ENCODE results near the gene CIDEB.
A peak's percentile ranks its signal among the peaks of the same experiment; 100 is the strongest.

Gene CIDEB

DNA sequence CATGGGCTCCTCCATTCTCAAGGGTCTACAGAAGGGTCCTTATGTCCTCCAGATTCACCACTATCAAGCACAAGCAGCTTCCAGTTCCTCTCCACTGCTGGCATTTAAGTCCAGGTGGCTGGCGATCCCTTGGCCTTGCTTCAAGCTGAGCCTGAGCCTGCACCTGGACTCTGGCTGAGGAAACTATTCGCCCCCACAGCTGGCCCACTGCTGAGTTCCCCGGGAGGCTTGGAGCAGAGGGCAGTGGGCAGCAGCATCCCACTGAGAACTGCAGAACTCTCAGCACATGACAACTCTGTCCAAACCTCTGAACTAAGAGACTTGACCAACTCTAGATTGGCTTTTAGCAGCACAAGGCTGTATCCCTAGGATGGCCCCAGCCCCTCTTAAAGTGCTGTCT lies 25.0 kb downstream of the CIDEB start:
- DNase-seq (ENCODE audit: insufficient read length, low spot score) (no peak), FAIRE-seq (no peak)
- TF ChIP-seq POU2F2 (IDR thresholded peaks at IDR 0.05; ENCODE audit: low read depth, low read length): no peak
- TF ChIP-seq POLR2A (IDR thresholded peaks at IDR 0.05; ENCODE audit: low read depth, low read length): no peak
- TF ChIP-seq POLR2AphosphoS5 (IDR thresholded peaks at IDR 0.05; ENCODE audit: low read depth, low read length): no peak
- no peak for TF ChIP-seq PAX5 (IDR thresholded peaks at IDR 0.05; ENCODE audit: insufficient read depth, low read length, severe bottlenecking)
- TF ChIP-seq SPI1 (IDR thresholded peaks at IDR 0.05; ENCODE audit: low read depth, low read length): no peak
- no peak for TF ChIP-seq TAF1 (IDR thresholded peaks at IDR 0.05; ENCODE audit: low read depth, low read length)

DNA sequence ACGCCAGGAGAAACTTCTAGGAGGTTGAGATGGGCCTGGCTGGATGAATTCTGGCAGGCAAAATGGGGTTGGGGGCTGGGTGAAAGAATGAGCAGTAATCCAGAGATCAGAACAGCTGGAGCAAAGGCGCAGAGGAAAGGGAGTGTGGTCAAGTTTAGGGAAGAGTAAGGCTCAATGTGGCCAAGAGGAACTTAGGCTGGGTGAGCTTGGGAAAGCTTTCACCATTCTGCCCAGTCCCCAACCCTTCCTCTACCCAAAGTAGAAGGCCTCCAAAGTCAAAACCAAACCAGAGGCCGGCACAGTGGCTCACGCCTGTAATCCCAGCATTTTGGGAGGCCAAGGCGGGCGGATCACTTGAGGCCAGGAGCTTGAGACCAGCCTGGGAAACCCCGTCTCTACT lies 26.1 kb downstream of the CIDEB start:
- DNase-seq (ENCODE audit: insufficient read length, low spot score) (no peak), FAIRE-seq (no peak)
- TF ChIP-seq PAX5 (IDR thresholded peaks at IDR 0.05; ENCODE audit: insufficient read depth, low read length, severe bottlenecking) (no peak), TAF1 (IDR thresholded peaks at IDR 0.05; ENCODE audit: low read depth, low read length) (no peak), POLR2AphosphoS5 (IDR thresholded peaks at IDR 0.05; ENCODE audit: low read depth, low read length) (no peak), SPI1 (IDR thresholded peaks at IDR 0.05; ENCODE audit: low read depth, low read length) (no peak), POU2F2 (IDR thresholded peaks at IDR 0.05; ENCODE audit: low read depth, low read length) (no peak), POLR2A (IDR thresholded peaks at IDR 0.05; ENCODE audit: low read depth, low read length) (no peak)

DNA sequence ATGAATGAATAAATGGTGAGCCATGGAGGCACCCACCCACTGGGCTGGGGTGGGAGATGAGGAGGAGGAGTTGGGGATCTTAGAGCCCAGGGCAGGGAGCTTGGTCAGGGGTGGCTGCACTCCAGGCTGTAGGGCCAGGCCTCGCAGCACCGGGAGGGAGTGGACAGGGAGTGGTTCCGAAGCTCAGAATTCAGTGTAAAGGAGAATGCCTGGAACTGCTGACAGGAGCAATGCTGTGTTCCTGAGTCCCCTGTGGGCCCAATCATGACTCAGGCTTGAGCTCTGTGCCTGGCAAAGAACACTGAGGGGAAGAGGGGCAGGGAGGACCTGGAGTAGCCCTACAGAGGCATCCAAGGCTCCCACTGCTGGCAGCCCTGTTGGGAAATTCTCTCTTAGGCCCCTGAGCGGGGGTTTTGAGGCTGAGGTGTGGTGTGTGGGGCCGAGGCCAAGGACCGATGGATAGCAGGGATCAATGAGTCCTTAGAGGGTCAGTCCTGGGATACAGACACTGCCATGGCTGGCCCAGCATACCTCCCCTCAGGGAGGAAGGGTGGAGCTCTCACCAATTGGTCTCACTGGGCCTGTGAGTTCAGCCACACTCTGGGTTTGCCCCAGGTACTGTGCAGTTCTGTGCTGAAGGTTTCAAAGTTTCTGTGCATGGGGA lies 26.8 kb downstream of the CIDEB start:
- DNase-seq (ENCODE audit: insufficient read length, low spot score) (no peak), FAIRE-seq (no peak)
- TF ChIP-seq SPI1 (IDR thresholded peaks at IDR 0.05; ENCODE audit: low read depth, low read length): no peak
- no peak for TF ChIP-seq POLR2A (IDR thresholded peaks at IDR 0.05; ENCODE audit: low read depth, low read length)
- no peak for TF ChIP-seq TAF1 (IDR thresholded peaks at IDR 0.05; ENCODE audit: low read depth, low read length)
- TF ChIP-seq POU2F2 (IDR thresholded peaks at IDR 0.05; ENCODE audit: low read depth, low read length): no peak
- TF ChIP-seq PAX5 (IDR thresholded peaks at IDR 0.05; ENCODE audit: insufficient read depth, low read length, severe bottlenecking): no peak
- no peak for TF ChIP-seq POLR2AphosphoS5 (IDR thresholded peaks at IDR 0.05; ENCODE audit: low read depth, low read length)

DNA sequence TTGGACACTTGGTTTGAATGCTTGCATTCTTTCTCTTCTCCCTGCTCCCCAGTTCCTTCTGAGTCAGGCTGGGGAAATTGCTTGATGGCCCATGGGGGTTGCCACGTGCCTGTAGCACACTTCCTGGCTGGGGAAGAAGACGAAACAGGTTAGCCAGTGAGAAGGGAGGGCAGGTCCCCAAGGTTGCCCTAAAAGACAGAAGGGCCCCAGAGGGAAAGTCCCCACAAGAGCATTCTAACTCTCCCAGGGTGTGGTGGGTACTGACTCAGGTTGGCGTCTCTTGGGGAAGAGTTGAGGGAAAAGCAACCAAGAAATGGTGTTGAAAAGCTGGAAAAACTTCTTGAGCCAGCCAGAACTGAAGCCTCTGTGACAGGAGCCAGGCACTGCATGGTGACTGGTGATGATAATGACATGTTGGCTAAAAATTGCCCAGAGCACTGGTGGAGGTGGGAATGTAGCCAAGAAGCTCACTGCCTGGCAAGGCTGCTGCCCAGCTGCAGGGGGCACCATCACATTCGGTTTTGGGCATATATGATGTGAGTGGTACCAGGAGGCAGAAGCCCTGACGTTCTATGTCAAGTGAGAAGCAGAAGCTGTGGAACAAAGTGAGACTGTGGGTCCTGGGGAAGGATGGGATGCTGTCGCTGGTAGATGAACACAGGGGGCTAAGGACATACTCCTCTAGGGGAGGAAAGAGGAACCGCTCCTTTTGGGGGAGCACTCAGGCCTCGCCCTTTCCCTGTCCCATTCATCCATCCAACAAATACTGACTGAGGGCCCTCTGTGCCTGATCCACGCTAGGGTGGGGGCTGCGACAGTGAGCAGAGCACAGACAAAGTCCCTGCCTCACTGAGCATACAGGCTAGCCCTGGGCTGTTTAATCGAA lies 28.2 kb downstream of the CIDEB start:
- peak; percentile 70 for FAIRE-seq
- no peak for TF ChIP-seq POU2F2 (IDR thresholded peaks at IDR 0.05; ENCODE audit: low read depth, low read length)
- TF ChIP-seq SPI1 (IDR thresholded peaks at IDR 0.05; ENCODE audit: low read depth, low read length): peak; percentile 72
- DNase-seq (ENCODE audit: insufficient read length, low spot score): no peak

DNA sequence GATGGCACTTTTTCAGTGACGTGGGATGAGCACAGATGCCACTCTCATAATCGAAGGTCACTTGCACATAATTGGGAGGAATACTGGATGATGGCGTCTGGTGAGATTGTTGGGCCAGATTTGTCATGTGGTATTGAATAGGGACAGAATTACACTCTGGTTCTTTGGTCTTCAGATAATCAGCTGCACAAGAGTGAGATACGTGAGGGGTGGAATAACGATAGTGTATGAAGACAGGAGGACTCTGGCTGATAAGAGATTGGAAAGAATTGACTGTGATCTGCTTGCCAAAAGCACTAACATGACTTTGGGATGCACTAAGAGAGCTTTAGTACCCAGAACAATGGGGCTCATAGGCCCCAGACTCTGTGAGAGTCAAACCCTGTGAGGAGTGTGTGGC lies 29.4 kb downstream of the CIDEB start:
- no peak for TF ChIP-seq TAF1 (IDR thresholded peaks at IDR 0.05; ENCODE audit: low read depth, low read length)
- TF ChIP-seq SPI1 (IDR thresholded peaks at IDR 0.05; ENCODE audit: low read depth, low read length): no peak
- no peak for TF ChIP-seq POLR2A (IDR thresholded peaks at IDR 0.05; ENCODE audit: low read depth, low read length)
- no peak for TF ChIP-seq POU2F2 (IDR thresholded peaks at IDR 0.05; ENCODE audit: low read depth, low read length)
- no peak for TF ChIP-seq PAX5 (IDR thresholded peaks at IDR 0.05; ENCODE audit: insufficient read depth, low read length, severe bottlenecking)
- no peak for TF ChIP-seq POLR2AphosphoS5 (IDR thresholded peaks at IDR 0.05; ENCODE audit: low read depth, low read length)
- DNase-seq (ENCODE audit: insufficient read length, low spot score) (no peak), FAIRE-seq (no peak)

DNA sequence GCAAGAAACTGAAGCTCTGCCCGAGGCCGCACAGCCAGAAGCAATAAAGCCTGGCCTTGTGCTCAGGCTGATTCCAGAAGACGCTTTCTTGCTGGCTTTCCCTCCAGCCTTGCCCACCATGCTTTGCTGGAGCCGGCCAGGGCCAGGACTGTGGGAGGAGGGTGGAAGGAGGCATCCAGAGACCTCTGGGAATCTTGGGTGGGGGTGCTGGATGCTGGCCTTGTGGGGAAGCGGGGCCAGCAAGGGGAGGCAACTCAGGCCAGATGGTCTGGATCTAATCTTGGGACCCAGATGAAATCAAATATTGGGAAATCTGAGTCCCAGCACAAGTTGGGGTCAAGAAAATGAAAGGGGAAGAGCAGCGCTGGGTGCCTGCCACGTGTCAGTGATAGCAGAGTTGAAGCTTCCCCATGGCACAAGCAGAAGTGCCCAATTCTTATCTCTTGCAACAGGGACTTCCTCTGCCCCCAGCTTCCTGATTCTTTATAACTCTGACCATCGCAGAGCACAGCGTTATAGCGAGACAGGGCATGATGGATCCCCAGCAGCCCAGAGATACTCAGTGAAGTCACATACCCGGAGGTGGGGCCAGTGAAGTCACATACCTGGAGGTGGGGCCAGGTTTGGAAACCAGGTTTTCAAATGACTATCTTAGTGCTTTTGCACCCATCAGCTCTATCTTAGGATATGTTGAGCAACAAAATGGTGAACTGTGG lies 30.0 kb downstream of the CIDEB start:
- DNase-seq (ENCODE audit: insufficient read length, low spot score): no peak
- FAIRE-seq: no peak
- TF ChIP-seq TAF1 (IDR thresholded peaks at IDR 0.05; ENCODE audit: low read depth, low read length): no peak
- no peak for TF ChIP-seq PAX5 (IDR thresholded peaks at IDR 0.05; ENCODE audit: insufficient read depth, low read length, severe bottlenecking)
- no peak for TF ChIP-seq POLR2AphosphoS5 (IDR thresholded peaks at IDR 0.05; ENCODE audit: low read depth, low read length)
- TF ChIP-seq POU2F2 (IDR thresholded peaks at IDR 0.05; ENCODE audit: low read depth, low read length): no peak
- no peak for TF ChIP-seq POLR2A (IDR thresholded peaks at IDR 0.05; ENCODE audit: low read depth, low read length)
- TF ChIP-seq SPI1 (IDR thresholded peaks at IDR 0.05; ENCODE audit: low read depth, low read length): no peak

DNA sequence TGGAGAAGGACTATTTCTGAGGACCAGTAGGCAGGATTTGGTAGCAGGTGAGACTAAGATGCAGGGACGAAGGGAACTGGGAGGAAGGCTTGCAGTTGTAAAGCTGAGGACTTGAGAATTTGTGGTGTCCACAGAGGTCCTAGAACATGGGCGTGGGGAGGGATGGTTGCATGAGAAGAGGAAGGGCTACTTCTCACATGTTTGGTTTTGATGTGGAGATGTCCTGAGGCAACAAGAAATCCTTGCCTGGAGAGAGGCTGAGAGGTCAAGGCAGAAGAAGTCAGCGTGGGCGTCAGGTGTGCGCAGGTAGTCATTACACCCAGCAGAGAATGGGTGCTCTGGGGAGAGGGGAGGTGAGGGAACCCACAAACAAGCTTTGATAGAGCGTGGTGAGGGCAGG lies 30.7 kb downstream of the CIDEB start:
- DNase-seq (ENCODE audit: insufficient read length, low spot score): no peak
- no peak for FAIRE-seq
- TF ChIP-seq POLR2A (IDR thresholded peaks at IDR 0.05; ENCODE audit: low read depth, low read length) (no peak), SPI1 (IDR thresholded peaks at IDR 0.05; ENCODE audit: low read depth, low read length) (no peak), TAF1 (IDR thresholded peaks at IDR 0.05; ENCODE audit: low read depth, low read length) (no peak)

DNA sequence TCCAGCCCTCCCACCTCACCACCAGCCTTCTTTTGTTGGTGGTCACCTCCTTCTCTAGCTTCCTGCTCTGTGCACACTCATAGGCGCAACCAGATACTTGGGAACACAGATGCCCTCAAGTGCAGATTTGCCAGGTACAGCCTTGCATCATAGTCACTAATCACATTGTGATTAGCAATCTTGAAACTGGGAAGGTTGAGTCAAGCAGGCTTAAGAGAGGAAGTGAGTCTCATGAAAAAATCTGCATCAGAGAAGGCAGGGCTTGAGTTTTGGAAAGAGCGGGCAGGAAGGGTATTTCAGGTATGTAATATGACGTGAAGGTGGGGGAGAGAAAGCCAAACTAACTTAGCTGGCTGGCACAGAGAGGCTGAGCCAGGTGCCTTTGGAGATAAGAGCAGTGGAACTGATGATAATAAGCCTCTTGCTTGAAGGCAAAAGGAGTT lies 33.7 kb downstream of the CIDEB start:
- peak; percentile 100 for TF ChIP-seq SPI1 (IDR thresholded peaks at IDR 0.05; ENCODE audit: low read depth, low read length)
- no peak for TF ChIP-seq POLR2A (IDR thresholded peaks at IDR 0.05; ENCODE audit: low read depth, low read length)
- TF ChIP-seq POU2F2 (IDR thresholded peaks at IDR 0.05; ENCODE audit: low read depth, low read length): peak; percentile 44; the same call in 1 of the 2 replicates
- TF ChIP-seq TAF1 (IDR thresholded peaks at IDR 0.05; ENCODE audit: low read depth, low read length): no peak
- TF ChIP-seq PAX5 (IDR thresholded peaks at IDR 0.05; ENCODE audit: insufficient read depth, low read length, severe bottlenecking): no peak
- TF ChIP-seq POLR2AphosphoS5 (IDR thresholded peaks at IDR 0.05; ENCODE audit: low read depth, low read length): no peak
- peak; percentile 55 for DNase-seq (ENCODE audit: insufficient read length, low spot score)
- peak; percentile 87 for FAIRE-seq

DNA sequence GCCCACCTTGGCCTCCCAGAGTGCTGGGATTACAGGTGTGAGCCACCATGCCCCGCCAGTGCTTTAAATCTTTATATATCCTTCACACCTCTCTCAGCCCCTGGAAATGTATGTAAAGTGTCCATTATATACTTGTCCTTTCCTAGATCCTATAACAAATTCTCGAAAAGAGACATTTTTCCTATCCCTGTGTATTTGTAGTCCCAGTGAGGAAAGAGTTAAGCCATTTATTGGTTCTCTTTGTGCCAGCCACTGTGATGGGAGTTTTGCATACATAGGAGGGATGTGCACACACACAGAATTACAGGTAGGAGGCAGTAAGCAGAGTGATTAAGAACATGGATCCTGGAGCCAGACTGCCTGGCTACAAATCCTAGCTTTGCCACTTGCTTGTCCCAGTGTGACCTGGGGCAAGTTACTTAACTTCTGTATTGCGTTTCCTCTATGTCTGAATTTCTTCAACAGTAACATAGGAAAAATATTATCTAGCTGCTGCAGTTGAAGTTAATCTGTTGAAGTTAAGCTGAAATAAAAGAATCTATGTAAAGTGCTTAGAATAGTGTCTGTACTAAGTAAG lies 34.3 kb downstream of the CIDEB start:
- FAIRE-seq (no peak), DNase-seq (ENCODE audit: insufficient read length, low spot score) (no peak)
- TF ChIP-seq POLR2AphosphoS5 (IDR thresholded peaks at IDR 0.05; ENCODE audit: low read depth, low read length) (no peak), POU2F2 (IDR thresholded peaks at IDR 0.05; ENCODE audit: low read depth, low read length) (no peak), TAF1 (IDR thresholded peaks at IDR 0.05; ENCODE audit: low read depth, low read length) (no peak), POLR2A (IDR thresholded peaks at IDR 0.05; ENCODE audit: low read depth, low read length) (no peak), PAX5 (IDR thresholded peaks at IDR 0.05; ENCODE audit: insufficient read depth, low read length, severe bottlenecking) (no peak), SPI1 (IDR thresholded peaks at IDR 0.05; ENCODE audit: low read depth, low read length) (no peak)
